Epidermal melanocyte (primary cell): ENCODE results near the gene LRTM2.

Source experiments
- DNase-seq: peaks from one replicate; pipeline ENCODE4 v3.0.0; 2011; ENCODE audit warnings: low spot score; ENCODE audit not compliant: insufficient read length

LRTM2 gene

DNA sequence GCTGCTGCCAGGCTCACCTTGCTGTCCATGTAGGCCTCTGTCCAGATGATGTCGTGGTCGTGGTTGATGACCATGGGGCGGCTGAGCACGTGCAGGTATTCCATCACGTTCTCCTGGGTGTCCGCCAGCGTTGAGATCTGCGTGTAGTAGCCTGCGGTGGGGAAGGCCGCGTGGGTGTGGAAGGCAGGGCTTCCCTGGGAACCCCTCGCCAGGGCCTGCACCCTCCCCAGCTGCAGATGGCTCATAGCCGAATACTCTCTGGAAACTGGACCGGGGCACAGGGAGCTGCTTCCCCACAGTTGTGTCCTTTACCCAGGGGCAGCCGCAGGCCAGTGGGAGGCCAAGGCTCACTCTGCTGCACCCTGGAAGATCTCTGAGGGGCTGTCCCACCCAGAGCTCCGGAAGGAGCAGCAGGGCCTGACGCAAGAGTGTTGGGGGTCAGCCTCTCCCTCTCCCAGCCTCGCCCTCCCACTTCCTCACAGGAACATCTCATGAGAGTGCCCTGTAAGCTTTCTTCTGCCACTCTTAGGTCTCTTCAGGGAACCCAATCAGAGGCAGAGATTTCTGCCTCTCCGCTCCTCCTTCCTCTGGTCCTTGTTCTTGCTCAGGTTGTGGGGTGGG is 62.6 kb downstream of the LRTM2 start:
- no peak for DNase-seq

DNA sequence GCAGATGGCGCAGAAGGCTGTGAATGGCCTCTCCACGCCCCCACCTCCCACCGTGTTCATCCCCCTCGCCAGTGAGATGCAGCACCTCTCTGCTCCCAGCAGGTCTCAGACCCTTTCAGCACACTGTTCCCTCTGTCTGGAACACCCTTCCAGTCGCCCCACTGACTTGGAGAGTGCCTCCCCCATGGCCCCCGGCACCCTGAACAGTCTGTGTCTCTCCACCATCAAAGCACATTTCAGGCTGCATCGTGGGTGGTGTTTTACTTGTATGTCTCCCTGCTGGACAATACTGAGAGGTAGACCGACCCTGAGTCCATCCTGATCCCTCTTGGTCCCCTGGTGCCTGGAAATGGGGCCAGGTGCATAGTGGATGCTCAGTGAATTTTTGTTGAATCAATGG is 63.1 kb downstream of the LRTM2 start:
- no peak for DNase-seq

DNA sequence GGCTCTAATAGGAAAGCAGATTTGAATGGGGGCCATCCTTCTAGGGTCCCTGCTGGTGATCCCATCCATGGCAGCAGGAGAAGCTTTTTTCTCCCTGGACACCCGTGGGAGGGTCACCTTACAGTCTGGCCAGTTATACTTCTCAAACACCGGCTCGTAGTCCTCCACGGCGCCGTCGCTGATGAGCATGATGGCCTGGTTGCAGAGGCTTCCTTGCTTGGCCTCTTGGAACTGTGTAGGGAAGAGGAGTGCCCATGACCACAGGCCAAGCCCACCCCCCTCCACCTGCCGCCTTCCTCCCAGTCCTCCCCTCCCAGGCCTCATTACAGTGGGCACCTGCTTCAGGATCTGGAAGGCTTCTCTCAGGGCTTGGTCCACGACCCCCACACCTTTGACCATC is 64.3 kb downstream of the LRTM2 start:
- no peak for DNase-seq

DNA sequence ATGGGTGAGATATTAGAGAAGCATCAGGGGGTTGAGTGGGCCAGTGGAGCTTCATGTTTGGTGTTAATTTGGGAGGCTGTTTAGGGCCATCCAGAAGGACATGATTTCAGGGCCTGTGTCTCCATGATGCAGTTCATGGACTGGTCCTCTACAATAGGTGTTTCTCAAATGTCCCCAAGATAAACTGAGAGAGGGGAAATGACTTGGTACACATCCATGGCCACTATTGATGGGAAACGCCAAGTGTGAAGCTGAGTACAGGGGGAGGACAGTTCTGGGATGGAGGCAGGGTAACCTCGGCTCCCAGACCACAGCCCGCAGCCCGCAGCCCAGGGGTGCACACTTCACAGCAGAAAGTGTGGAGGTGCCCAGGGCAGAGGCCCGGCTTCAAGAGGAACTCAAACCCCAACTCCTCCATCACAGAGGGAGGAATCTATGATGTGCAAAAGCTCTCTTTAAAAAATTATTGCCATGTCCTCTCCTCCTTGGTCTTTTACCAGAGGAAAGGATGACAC is 64.8 kb downstream of the LRTM2 start:
- DNase-seq = no peak

DNA sequence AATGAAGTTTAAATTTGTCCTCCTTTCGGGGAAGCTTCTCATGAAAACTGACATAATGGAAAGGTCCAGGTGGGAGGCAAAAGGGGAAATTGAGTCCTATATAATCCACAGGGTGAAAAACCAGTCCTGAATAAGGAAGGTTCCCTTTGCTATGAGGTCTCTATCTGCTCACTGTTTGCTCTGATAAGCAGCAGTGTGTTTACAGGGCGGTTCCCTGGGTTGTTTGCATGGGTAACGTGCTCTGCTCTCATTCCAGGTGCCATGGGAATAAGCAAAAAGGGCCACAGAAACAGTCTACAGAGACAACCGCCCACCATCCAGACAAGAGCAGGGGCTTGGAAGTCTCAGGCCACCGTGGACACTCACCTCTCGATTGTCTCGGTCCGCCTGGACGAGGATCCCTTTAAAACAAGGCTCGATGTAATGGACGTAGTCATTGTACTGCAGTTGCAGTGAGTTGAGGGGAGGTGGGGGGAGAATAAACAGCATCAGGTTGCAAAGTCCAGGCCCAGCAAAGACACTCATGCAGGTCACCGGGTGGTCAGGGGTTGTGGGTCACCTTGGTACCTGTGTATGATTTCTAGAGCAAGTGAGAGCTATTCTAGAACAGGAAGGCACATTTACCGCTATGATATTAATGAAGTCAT is 65.4 kb downstream of the LRTM2 start:
- no peak for DNase-seq
